AG04449 (cell line): ENCODE results near the gene PALM3.

Experiments used
- CTCF ChIA-PET: fragments of 350-600 bp; formaldehyde crosslinking; extraction: SDS; loops from one replicate; lab custom pipeline; 2021; ENCODE audit warnings: antibody characterized with exemption; lab: Yijun Ruan, JAX
- POLR2A ChIA-PET: fragments of 400-600, 350-600 bp; formaldehyde crosslinking; extraction: SDS; loops from one replicate; lab custom pipeline; 2020; ENCODE audit warnings: antibody characterized with exemption, inconsistent platforms; lab: Yijun Ruan, JAX
- DNase-seq: peaks from one replicate; pipeline ENCODE4 v3.0.0-alpha.2; 2010; ENCODE audit warnings: low read depth, low spot score
- H3K4me3 ChIP-seq: 2 replicates; pipeline ENCODE4 v1.5.1; 2011; ENCODE audit warnings: low read depth, mild to moderate bottlenecking, control low read depth, low read length
- CTCF ChIP-seq: IDR thresholded peaks from one replicate; pipeline ENCODE4 v1.5.1; 2011; ENCODE audit warnings: mild to moderate bottlenecking, moderate library complexity, low read length, control low read depth, inconsistent platforms; ENCODE audit not compliant: insufficient read depth; ENCODE audit errors: missing control alignments

PALM3 gene

GRCh38 chr19:14066134-14066533, 4.3 kb upstream of the PALM3 start:
- no peak for DNase-seq
- no peak overlapping the region for H3K4me3 ChIP-seq
- CTCF ChIA-PET: no interaction called here
- POLR2A ChIA-PET: no interaction called here
- TF ChIP-seq CTCF: no peak

- no peak for TF ChIP-seq CTCF
- H3K4me3 ChIP-seq: no peak overlapping the region
- no peak for DNase-seq
- ChIA-PET CTCF (interaction anchor here (1.0 kb wide), 1 partner anchor 9 kb away, joined by 5 read pairs; the partner anchor contains the start of gene MISP3), POLR2A (no interaction called here)
Observed at GRCh38 chr19:14063105-14063504, 1.2 kb upstream of the PALM3 start.

GRCh38 chr19:14062558-14062855, 631 bp upstream of the PALM3 start:
- DNase-seq: no peak
- POLR2A ChIA-PET: no interaction called here
- H3K4me3 ChIP-seq: no peak overlapping the region
- no peak for TF ChIP-seq CTCF
- CTCF ChIA-PET: interaction anchor here (0.6 kb wide), 2 partner anchors 10 to 36 kb away, joined by 3 read pairs; partner anchors contain the start of gene MISP3

DNA sequence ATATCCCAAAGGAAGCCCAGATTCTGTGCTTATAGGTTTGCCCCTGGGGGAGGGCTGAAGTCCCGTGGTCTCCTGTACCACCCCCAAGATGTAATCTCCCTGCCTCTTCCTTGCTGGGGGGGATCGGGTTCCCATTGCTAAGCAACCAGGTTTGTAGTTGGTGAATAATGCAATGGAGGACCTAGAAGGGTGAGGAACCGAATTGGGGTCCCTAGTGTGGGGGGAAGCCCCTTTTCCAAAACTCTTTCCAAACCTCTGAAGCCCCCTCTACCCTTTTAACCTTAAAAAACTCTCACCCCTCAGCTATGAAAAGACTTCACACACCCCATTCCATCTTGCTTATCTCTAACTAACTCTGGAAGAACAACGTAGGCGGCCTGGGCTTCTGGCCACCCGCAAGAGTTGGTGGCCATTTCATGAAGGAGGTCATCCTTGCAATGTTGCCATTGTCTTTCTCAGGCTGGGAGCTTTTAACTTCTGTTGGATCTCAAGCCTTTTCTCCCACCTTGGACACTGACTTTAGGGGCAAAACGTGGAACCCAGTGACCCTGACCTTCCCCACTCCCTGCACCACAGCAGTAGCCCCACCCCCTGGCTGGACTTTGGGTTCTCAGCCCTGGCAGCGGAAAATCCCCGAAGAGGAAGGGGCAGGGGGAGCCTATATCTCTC, 661 bp downstream of the PALM3 start:
- CTCF ChIA-PET: interaction anchor here (1.0 to 6.9 kb wide), 6 partner anchors 9 to 181 kb away, joined by 3 to 106 read pairs (median 14); partner anchors contain the start of gene MISP3
- H3K4me3 ChIP-seq: no peak overlapping the region
- TF ChIP-seq CTCF: no peak
- POLR2A ChIA-PET: no interaction called here
- no peak for DNase-seq

DNA sequence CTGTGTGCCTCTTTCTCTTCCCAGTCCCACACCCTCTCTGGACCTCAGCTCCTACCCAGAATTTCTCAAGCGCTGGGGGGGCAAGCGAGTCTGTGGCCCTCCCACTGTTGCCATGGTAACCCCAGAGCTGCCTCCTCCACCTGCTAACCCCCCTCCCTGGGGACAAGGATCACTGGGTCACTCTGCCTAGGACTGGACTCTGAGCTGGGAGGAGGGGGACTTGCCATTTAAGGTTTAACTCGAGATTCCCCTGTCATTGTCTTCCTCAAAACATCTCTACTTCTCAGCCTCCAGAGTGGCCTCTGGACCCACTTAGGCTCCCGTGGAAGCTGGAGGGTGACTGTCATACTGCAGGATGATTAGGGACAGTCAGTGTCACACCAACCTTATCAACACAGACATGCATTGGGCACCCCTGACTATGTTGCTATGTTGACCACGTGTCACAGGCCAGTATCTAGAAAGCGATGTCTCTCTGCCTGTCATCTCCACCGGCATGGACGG, 2.2 kb downstream of the PALM3 start:
- POLR2A ChIA-PET: no interaction called here
- TF ChIP-seq CTCF: no peak
- CTCF ChIA-PET: interaction anchor here (0.9 to 6.9 kb wide), 20 partner anchors 12 to 187 kb away, joined by 3 to 106 read pairs (median 4); partner anchors contain the start of genes CC2D1A and MISP3
- H3K4me3 ChIP-seq: no peak overlapping the region
- no peak for DNase-seq

- ChIA-PET POLR2A (no interaction called here), CTCF (interaction anchor here (0.9 to 6.9 kb wide), 21 partner anchors 12 to 179 kb away, joined by 3 to 106 read pairs (median 4); partner anchors contain the start of genes CC2D1A and MISP3)
- H3K4me3 ChIP-seq: no peak overlapping the region
- no peak for DNase-seq
- peak; percentile 74 for TF ChIP-seq CTCF
Observed at GRCh38 chr19:14059093-14059480, 2.8 kb downstream of the PALM3 start.
